IMR-90 (cell line): ENCODE results near the gene COQ8A. TPM values are rescaled to one million over a fixed set of nuclear protein-coding genes. Genes with fewer than 3 reads are reported as not detected.

Experiments used
- ATAC-seq: fragments of 200-7000 bp; cut with Tn5 transposase; 2 replicates; pipeline ENCODE4 v1.9.1; 2020; ENCODE audit warnings: low read depth, mild to moderate bottlenecking, moderate library complexity
- BruUV-seq: library from RNA; stranded (reverse); fragments of 400-500 nt; replicated peaks from 2 replicates; lab custom pipeline; 2021; lab: Mats Ljungman, UMichigan
- CTCF ChIA-PET: fragments of 300-600 bp; formaldehyde crosslinking; extraction: SDS; loops from one replicate; lab custom pipeline; 2021; ENCODE audit warnings: antibody characterized with exemption; lab: Yijun Ruan, JAX
- POLR2A ChIA-PET: fragments of 300-600 bp; sonication (Branson Sonifier 250); formaldehyde crosslinking; loops from one replicate; lab custom pipeline; 2022; ENCODE audit warnings: antibody characterized with exemption; ENCODE audit not compliant: unreplicated experiment; lab: Charles Lee
- DNase-seq: peaks from one replicate; pipeline ENCODE4 v3.0.0; 2013
- H2AFZ ChIP-seq: replicated peaks from 2 replicates; pipeline ENCODE3; 2013; ENCODE audit warnings: low read length, mild to moderate bottlenecking; ENCODE audit not compliant: poor library complexity
- H2AK5ac ChIP-seq: 2 replicates; pipeline ENCODE4 v1.6.1; 2013; ENCODE audit warnings: low read depth, low read length, inconsistent platforms
- H2AK9ac ChIP-seq: replicated peaks from 2 replicates; pipeline ENCODE3; 2013; ENCODE audit warnings: mild to moderate bottlenecking, low read depth, low read length, moderate library complexity; ENCODE audit not compliant: poor library complexity
- H2BK120ac ChIP-seq: 2 replicates; pipeline ENCODE4 v1.6.1; 2013; ENCODE audit warnings: low read depth, low read length, inconsistent platforms
- H2BK15ac ChIP-seq: 3 replicates; pipeline ENCODE4 v1.6.1; 2013; ENCODE audit warnings: low read depth, low read length, inconsistent platforms
- H2BK20ac ChIP-seq: 2 replicates; pipeline ENCODE4 v1.6.1; 2013; ENCODE audit warnings: low read depth, mild to moderate bottlenecking, inconsistent platforms, low read length, moderate library complexity
- H2BK5ac ChIP-seq: 2 replicates; pipeline ENCODE4 v1.6.1; 2013; ENCODE audit warnings: mild to moderate bottlenecking, low read depth, low read length, inconsistent platforms; ENCODE audit not compliant: poor library complexity, severe bottlenecking
- H3K14ac ChIP-seq: replicated peaks from 2 replicates; pipeline ENCODE4 v1.6.1; 2013; ENCODE audit warnings: low read depth, low read length, inconsistent platforms
- H3K18ac ChIP-seq: 2 replicates; pipeline ENCODE4 v1.6.1; 2013; ENCODE audit warnings: low read depth, low read length, control low read depth
- H3K23ac ChIP-seq: 2 replicates; pipeline ENCODE4 v1.6.1; 2013; ENCODE audit warnings: low read depth, low read length, inconsistent platforms
- H3K27ac ChIP-seq: 2 replicates; pipeline ENCODE4 v1.5.1; 2013; ENCODE audit warnings: mild to moderate bottlenecking, control low read depth, low read length; ENCODE audit not compliant: insufficient read depth
- H3K27me3 ChIP-seq: 2 replicates; pipeline ENCODE4 v1.6.1; 2013; ENCODE audit warnings: low read length; ENCODE audit not compliant: control insufficient read depth, insufficient read depth
- H3K36me3 ChIP-seq: 2 replicates; pipeline ENCODE4 v1.6.1; 2013; ENCODE audit warnings: low read length, mixed read lengths; ENCODE audit not compliant: control insufficient read depth, insufficient read depth
- H3K4ac ChIP-seq: 2 replicates; pipeline ENCODE4 v1.6.1; 2013; ENCODE audit warnings: low read depth, low read length, inconsistent platforms
- H3K4me1 ChIP-seq: 2 replicates; pipeline ENCODE4 v1.6.1; 2013; ENCODE audit warnings: low read length, mixed read lengths; ENCODE audit not compliant: control insufficient read depth, insufficient read depth
- H3K4me2 ChIP-seq: 2 replicates; pipeline ENCODE4 v1.6.1; 2013; ENCODE audit warnings: low read depth, mild to moderate bottlenecking, control low read depth, low read length, moderate library complexity
- H3K4me3 ChIP-seq: 2 replicates; pipeline ENCODE4 v1.5.1; 2013; ENCODE audit warnings: low read depth, mild to moderate bottlenecking, control low read depth, low read length, moderate library complexity; ENCODE audit not compliant: insufficient read depth
- H3K56ac ChIP-seq: 2 replicates; pipeline ENCODE4 v1.6.1; 2013; ENCODE audit warnings: low read length, inconsistent platforms; ENCODE audit not compliant: insufficient read depth; ENCODE audit errors: extremely low read depth
- H3K79me1 ChIP-seq, 2 experiments: 2 replicates each; pipeline ENCODE4 v1.6.1; 2013; ENCODE audit warnings: low read length in 2 of 2, inconsistent platforms in 1 of 2, low read depth in 1 of 2
- H3K9ac ChIP-seq: 2 replicates; pipeline ENCODE4 v1.6.1; 2013; ENCODE audit warnings: low read depth, low read length, control low read depth
- H3K9me1 ChIP-seq: 2 replicates; pipeline ENCODE4 v1.6.1; 2013; ENCODE audit warnings: low read length, inconsistent platforms; ENCODE audit not compliant: insufficient read depth
- H3K9me3 ChIP-seq: 2 replicates; pipeline ENCODE4 v1.6.1; 2013; ENCODE audit warnings: low read length; ENCODE audit not compliant: control insufficient read depth, insufficient read depth
- H4K20me1 ChIP-seq: 2 replicates; pipeline ENCODE4 v1.6.1; 2013; ENCODE audit warnings: low read length, inconsistent platforms; ENCODE audit not compliant: insufficient read depth
- H4K5ac ChIP-seq: 2 replicates; pipeline ENCODE4 v1.6.1; 2013; ENCODE audit warnings: mild to moderate bottlenecking, low read depth, low read length, control low read depth
- H4K8ac ChIP-seq, 2 experiments: 2 replicates each; pipeline ENCODE4 v1.6.1; 2013; ENCODE audit warnings: low read depth in 2 of 2, low read length in 2 of 2, control low read depth in 1 of 2, inconsistent platforms in 1 of 2
- H4K91ac ChIP-seq: 2 replicates; pipeline ENCODE4 v1.6.1; 2013; ENCODE audit warnings: low read depth, low read length, inconsistent platforms; ENCODE audit not compliant: insufficient read depth
- BHLHE40 ChIP-seq: fragments of 150-350 bp; IDR thresholded peaks from 2 replicates; pipeline ENCODE4 v1.6.1; 2016; ENCODE audit warnings: mild to moderate bottlenecking, low read depth, low read length
- CHD1 ChIP-seq: IDR thresholded peaks from 2 replicates; pipeline ENCODE4 v1.6.1; 2012; ENCODE audit warnings: low read depth, low read length, improper control_type of control experiment
- CTCF ChIP-seq: conservative IDR thresholded peaks from 2 replicates; pipeline ENCODE4 v1.5.1; 2012; ENCODE audit warnings: mild to moderate bottlenecking, low read depth, low read length, improper control_type of control experiment
- MAZ ChIP-seq: IDR thresholded peaks from 2 replicates; pipeline ENCODE4 v1.6.1; 2012; ENCODE audit warnings: low read depth, mild to moderate bottlenecking, low read length, improper control_type of control experiment, moderate library complexity, borderline replicate concordance
- POLR2A ChIP-seq: IDR thresholded peaks from 2 replicates; pipeline ENCODE4 v1.6.1; 2012; ENCODE audit warnings: mild to moderate bottlenecking, low read depth, low read length
- WGBS, 2 experiments: methylation state at CpG; one replicate each; pipeline versions ENCODE4 v1.1.5 to v1.1.7; 2013; ENCODE audit warnings: missing lambda C conversion rate in 2 of 2; ENCODE audit not compliant: insufficient read length in 1 of 2; ENCODE audit errors: extremely low coverage in 2 of 2; 5-methylcytosine and 5-hydroxymethylcytosine counted together
- dilution Hi-C: fragments of 300-500 bp; cut with HindIII; formaldehyde crosslinking; loops from one replicate; pipeline ENCODE4 v1.14.3; 2018; ENCODE audit warnings: low sequenced_read_pairs; ENCODE audit not compliant: unreplicated experiment
- in situ Hi-C: fragments of 300-500 bp; cut with MboI; formaldehyde crosslinking; loops from 3 replicates; pipeline ENCODE4 v1.14.3; 2019; ENCODE audit warnings: low sequenced_read_pairs, inconsistent platforms, mixed read lengths
- intact Hi-C: fragments of 100-400 bp; cut with micrococcal nuclease; formaldehyde crosslinking; loops from 2 replicates; pipeline ENCODE4 v1.10.0; 2022
- polyA plus RNA-seq, 3 experiments: library from polyadenylated mRNA; depleted of rRNA; stranded (reverse); fragments of >200 nt; gene quantifications; 2 replicates each; pipeline ENCODE4 v1.2.3, GENCODE V29; 2012; ENCODE audit warnings: low replicate concordance in 1 of 3
- total RNA-seq: library from RNA; depleted of rRNA; stranded (reverse); fragments of >200 nt; gene quantifications from 2 replicates; pipeline ENCODE4 v1.2.3, GENCODE V29; 2012

Gene COQ8A
- total and polyA plus RNA-seq, 2 of the 4 experiments (the other 2 are of a cell fraction) = 3.8 to 6.1 TPM

GRCh38 chr1:226890331-226891108, 49.6 kb upstream of the COQ8A start:
- no peak overlapping the region for H4K91ac ChIP-seq
- no peaks in the 10 kb centered on the region for H4K20me1 ChIP-seq
- ChIA-PET CTCF (no interaction called here), POLR2A (no interaction called here)
- no peak overlapping the region for H2AK5ac ChIP-seq
- no peak overlapping the region for H2AK9ac ChIP-seq
- ATAC-seq (no peak), DNase-seq (no peak)
- no peak overlapping the region for H2AFZ ChIP-seq
- no peak overlapping the region for H3K23ac ChIP-seq
- H3K18ac ChIP-seq = no peak overlapping the region
- intact Hi-C loops = no loop called here
- peaks cover 15% of the 10 kb centered on the region for H3K36me3 ChIP-seq
- no peak overlapping the region for H3K4me3 ChIP-seq
- dilution Hi-C loops = no loop called here
- H3K27me3 ChIP-seq = no peaks in the 10 kb centered on the region
- no peak overlapping the region for H3K9ac ChIP-seq
- no peak overlapping the region for H2BK20ac ChIP-seq
- no peak overlapping the region for H3K56ac ChIP-seq
- H2BK5ac ChIP-seq = no peak overlapping the region
- no peaks in the 10 kb centered on the region for H3K4me1 ChIP-seq
- no peak overlapping the region for H3K4ac ChIP-seq
- in situ Hi-C loops = no loop called here
- no peaks in the 10 kb centered on the region for H3K9me3 ChIP-seq
- H3K4me2 ChIP-seq = no peak overlapping the region
- H2BK15ac ChIP-seq = no peak overlapping the region
- H3K79me1 ChIP-seq = no peaks in the 10 kb centered on the region
- peaks cover 9% of the 10 kb centered on the region; the same call in 1 of the 2 replicates for H3K9me1 ChIP-seq
- WGBS, 2 experiments = 94% methylated on average over 15 of the region's 22 CpGs; no CpG with 5 or more reads in 1 of the 2 experiments
- BruUV-seq = no TSS peak
- no peak overlapping the region for H4K5ac ChIP-seq
- no peak overlapping the region for H3K14ac ChIP-seq
- no peak overlapping the region for H3K27ac ChIP-seq
- no peak overlapping the region for H2BK120ac ChIP-seq
- TF ChIP-seq POLR2A (no peak), CTCF (no peak), MAZ (no peak), CHD1 (no peak), BHLHE40 (no peak)
- no peak overlapping the region for H4K8ac ChIP-seq
